Measurements from ENCODE around the gene TM9SF2. TPM values are rescaled to one million over a fixed set of nuclear protein-coding genes. Genes with fewer than 3 reads are reported as not detected.
"Not testable (repeated sequence)": the region's sequence is repeated elsewhere in the genome, so short reads cannot be mapped to it uniquely, and the experiment has no call there.

The TM9SF2 gene
- total RNA-seq, 1 experiment from 2014 or later = 84.6 TPM

DNA sequence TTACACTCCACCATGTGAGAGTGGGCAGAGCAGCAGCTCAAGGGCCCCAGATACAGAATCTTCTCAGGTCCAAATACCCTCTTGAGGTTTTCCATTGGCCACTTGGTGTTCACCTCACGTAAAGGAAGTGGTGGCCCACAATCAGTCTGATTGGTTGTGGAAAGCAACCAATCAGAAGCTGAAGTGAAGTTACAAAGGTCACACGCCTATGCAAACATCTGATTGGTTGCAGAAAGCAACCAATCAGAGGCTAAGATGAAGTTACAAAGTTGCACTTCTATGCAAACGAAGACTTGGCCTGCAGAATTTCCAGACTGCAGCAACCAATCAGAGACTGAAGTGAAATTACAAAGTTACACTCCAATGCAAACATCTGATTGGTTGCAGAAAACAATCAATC lies 14.3 kb upstream of the TM9SF2 start:
- H3K36me3 ChIP-seq (ENCODE audit: low read depth, low read length) = no peaks in the 10 kb centered on the region
- no peaks in the 10 kb centered on the region for H3F3A ChIP-seq (ENCODE audit: low read length, unreplicated experiment)
- ChIA-PET POLR2A (ENCODE audit: unreplicated experiment) (no interaction called here), CTCF (no interaction called here)
- no peaks in the 10 kb centered on the region for H3K9me2 ChIP-seq (replicated peaks; ENCODE audit: low read length)
- no peaks in the 10 kb centered on the region for H3K4me1 ChIP-seq (ENCODE audit: insufficient read depth, low read length)
- TF ChIP-seq EZH2 (IDR thresholded peaks at IDR 0.05; ENCODE audit: low read length, unreplicated experiment) = no peak
- TF ChIP-seq, protein P1, sequence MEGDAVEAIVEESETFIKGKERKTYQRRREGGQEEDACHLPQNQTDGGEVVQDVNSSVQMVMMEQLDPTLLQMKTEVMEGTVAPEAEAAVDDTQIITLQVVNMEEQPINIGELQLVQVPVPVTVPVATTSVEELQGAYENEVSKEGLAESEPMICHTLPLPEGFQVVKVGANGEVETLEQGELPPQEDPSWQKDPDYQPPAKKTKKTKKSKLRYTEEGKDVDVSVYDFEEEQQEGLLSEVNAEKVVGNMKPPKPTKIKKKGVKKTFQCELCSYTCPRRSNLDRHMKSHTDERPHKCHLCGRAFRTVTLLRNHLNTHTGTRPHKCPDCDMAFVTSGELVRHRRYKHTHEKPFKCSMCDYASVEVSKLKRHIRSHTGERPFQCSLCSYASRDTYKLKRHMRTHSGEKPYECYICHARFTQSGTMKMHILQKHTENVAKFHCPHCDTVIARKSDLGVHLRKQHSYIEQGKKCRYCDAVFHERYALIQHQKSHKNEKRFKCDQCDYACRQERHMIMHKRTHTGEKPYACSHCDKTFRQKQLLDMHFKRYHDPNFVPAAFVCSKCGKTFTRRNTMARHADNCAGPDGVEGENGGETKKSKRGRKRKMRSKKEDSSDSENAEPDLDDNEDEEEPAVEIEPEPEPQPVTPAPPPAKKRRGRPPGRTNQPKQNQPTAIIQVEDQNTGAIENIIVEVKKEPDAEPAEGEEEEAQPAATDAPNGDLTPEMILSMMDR (conservative IDR thresholded peaks at IDR 0.05; ENCODE audit: low read depth, low read length) = no peak
- TF ChIP-seq EZH2phosphoT487 (IDR thresholded peaks at IDR 0.05; ENCODE audit: borderline replicate concordance, low read length) = no peak
- DNase-seq (no peak), ATAC-seq (no peak)
- H3K4me2 ChIP-seq (ENCODE audit: low read length) = no peak overlapping the region
- no peaks in the 10 kb centered on the region for H3K79me2 ChIP-seq (ENCODE audit: low read length)
- H3K9ac ChIP-seq (ENCODE audit: low read length) = no peak overlapping the region
- no peak overlapping the region for H3K4me3 ChIP-seq (ENCODE audit: low read length)
- H2AFZ ChIP-seq (ENCODE audit: low read length) = no peak overlapping the region
- no peak overlapping the region for H3K27ac ChIP-seq (ENCODE audit: low read length)
- H3K9me3 ChIP-seq (ENCODE audit: low read length) = no peaks in the 10 kb centered on the region
- no peaks in the 10 kb centered on the region for H4K20me1 ChIP-seq (ENCODE audit: low read length)
- no peaks in the 10 kb centered on the region for H3K27me3 ChIP-seq (ENCODE audit: low read length)
- intact Hi-C loops (cut with micrococcal nuclease) = no loop called here
- BruUV-seq (replicated peaks) = no TSS peak

DNA sequence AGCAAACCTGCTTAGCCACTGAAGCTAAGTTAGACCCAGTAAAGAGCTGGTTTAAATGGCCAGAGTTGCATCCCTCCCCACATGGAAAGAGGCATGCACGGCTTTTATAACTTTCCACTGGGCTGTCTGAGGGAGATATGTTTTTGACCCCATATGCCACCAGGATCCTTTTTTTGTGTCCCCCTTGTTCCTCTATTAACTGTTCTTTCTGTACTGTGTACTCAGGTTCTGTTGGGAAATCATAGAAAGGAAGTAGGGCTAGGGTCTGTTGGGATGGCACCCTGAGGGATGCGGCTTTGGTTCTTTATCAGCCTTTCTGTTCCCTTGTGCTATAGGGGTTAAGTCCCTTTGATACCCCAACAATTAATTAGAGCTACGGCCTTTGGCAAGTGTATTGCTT lies 12.2 kb upstream of the TM9SF2 start:
- Histone ChIP-seq H3K4me2 (ENCODE audit: low read length) (no peak overlapping the region), H3K9me3 (ENCODE audit: low read length) (no peaks in the 10 kb centered on the region), H3K9ac (ENCODE audit: low read length) (no peak overlapping the region), H3K36me3 (ENCODE audit: low read depth, low read length) (no peaks in the 10 kb centered on the region), H3K27me3 (ENCODE audit: low read length) (no peaks in the 10 kb centered on the region), H3K79me2 (ENCODE audit: low read length) (no peaks in the 10 kb centered on the region), H3F3A (ENCODE audit: low read length, unreplicated experiment) (no peaks in the 10 kb centered on the region), H3K9me2 (replicated peaks; ENCODE audit: low read length) (no peaks in the 10 kb centered on the region), H3K4me3 (ENCODE audit: low read length) (no peak overlapping the region), H3K4me1 (ENCODE audit: insufficient read depth, low read length) (no peaks in the 10 kb centered on the region), H4K20me1 (ENCODE audit: low read length) (no peaks in the 10 kb centered on the region), H3K27ac (ENCODE audit: low read length) (no peak overlapping the region), H2AFZ (ENCODE audit: low read length) (no peak overlapping the region)
- TF ChIP-seq, protein P1 (conservative IDR thresholded peaks at IDR 0.05; ENCODE audit: low read depth, low read length) = no peak
- no peak for TF ChIP-seq EZH2 (IDR thresholded peaks at IDR 0.05; ENCODE audit: low read length, unreplicated experiment)
- no peak for TF ChIP-seq EZH2phosphoT487 (IDR thresholded peaks at IDR 0.05; ENCODE audit: borderline replicate concordance, low read length)
- no TSS peak for BruUV-seq (replicated peaks)
- DNase-seq (no peak), ATAC-seq (no peak)
- ChIA-PET CTCF (no interaction called here), POLR2A (ENCODE audit: unreplicated experiment) (no interaction called here)
- intact Hi-C loops (cut with micrococcal nuclease) = no loop called here

DNA sequence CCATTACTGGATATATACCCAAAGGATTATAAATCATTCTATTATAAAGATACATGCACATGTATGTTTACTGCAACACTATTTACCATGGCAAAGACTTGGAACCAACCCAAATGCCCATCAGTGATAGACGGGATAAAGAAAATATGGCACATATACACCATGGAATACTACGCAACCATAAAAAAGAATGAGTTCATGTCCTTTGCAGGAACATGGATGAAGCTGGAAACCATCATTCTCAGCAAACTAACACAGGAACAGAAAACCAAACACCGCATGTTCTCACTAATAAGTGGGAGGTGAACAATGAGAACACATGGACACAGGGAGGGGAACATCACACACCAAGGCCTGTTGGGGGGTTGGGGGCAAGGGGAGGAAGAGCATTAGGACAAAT lies 9.5 kb upstream of the TM9SF2 start:
- not testable (repeated sequence) for H3K4me2 ChIP-seq (ENCODE audit: low read length)

More for the DNA sequence above, 9.5 kb upstream of the TM9SF2 start:
- BruUV-seq (replicated peaks); H3K27me3 ChIP-seq (ENCODE audit: low read length); H3K4me1 ChIP-seq (ENCODE audit: insufficient read depth, low read length); ATAC-seq; H3K9me3 ChIP-seq (ENCODE audit: low read length); H3K79me2 ChIP-seq (ENCODE audit: low read length); CTCF ChIA-PET; H3K4me3 ChIP-seq (ENCODE audit: low read length); H2AFZ ChIP-seq (ENCODE audit: low read length); H3K36me3 ChIP-seq (ENCODE audit: low read depth, low read length); H3K9me2 ChIP-seq (replicated peaks; ENCODE audit: low read length); intact Hi-C loops (cut with micrococcal nuclease); H3F3A ChIP-seq (ENCODE audit: low read length, unreplicated experiment); H3K27ac ChIP-seq (ENCODE audit: low read length); DNase-seq; H4K20me1 ChIP-seq (ENCODE audit: low read length); H3K9ac ChIP-seq (ENCODE audit: low read length); POLR2A ChIA-PET (ENCODE audit: unreplicated experiment): not testable (repeated sequence)

Data from PC-3 (cell line).